GM23338 (cell line): ENCODE results near the gene RGS16. TPM values are rescaled to one million over a fixed set of nuclear protein-coding genes. Genes with fewer than 3 reads are reported as not detected.

Experiments
- ATAC-seq: fragments of 200-7000 bp; cut with Tn5 transposase; 3 replicates; pipeline ENCODE4 v1.9.1; 2020
- DNase-seq: peaks from one replicate; pipeline ENCODE4 v3.0.0-alpha.2; 2015; ENCODE audit warnings: low spot score
- H2AFZ ChIP-seq: fragments of 200-600 bp; sonication (generic); 2 replicates; pipeline ENCODE4 v1.8.0; 2016; ENCODE audit warnings: antibody characterized with exemption, mild to moderate bottlenecking, moderate library complexity
- H3F3A ChIP-seq: fragments of 200-600 bp; sonication (generic); replicated peaks from 2 replicates; pipeline ENCODE4 v1.8.0; 2017; ENCODE audit warnings: antibody characterized with exemption, mixed run types, low read depth
- H3K27ac ChIP-seq: fragments of 200-600 bp; sonication (generic); 2 replicates; pipeline ENCODE4 v1.6.1; 2016; ENCODE audit warnings: low read depth
- H3K27me3 ChIP-seq: fragments of 200-600 bp; sonication (generic); 2 replicates; pipeline ENCODE4 v1.8.0; 2016; ENCODE audit warnings: mild to moderate bottlenecking, mixed run types, moderate library complexity; ENCODE audit not compliant: insufficient read depth
- H3K36me3 ChIP-seq: fragments of 200-600 bp; sonication (generic); 2 replicates; pipeline ENCODE4 v1.8.0; 2016; ENCODE audit warnings: mild to moderate bottlenecking; ENCODE audit not compliant: insufficient read depth
- H3K4me1 ChIP-seq: fragments of 200-600 bp; sonication (generic); 2 replicates; pipeline ENCODE4 v1.8.0; 2016; ENCODE audit warnings: mild to moderate bottlenecking, moderate library complexity; ENCODE audit not compliant: insufficient read depth
- H3K4me2 ChIP-seq: fragments of 200-600 bp; sonication (generic); 2 replicates; pipeline ENCODE4 v1.7.1; 2017; ENCODE audit warnings: mixed run types
- H3K4me3 ChIP-seq: fragments of 200-600 bp; sonication (generic); 2 replicates; pipeline ENCODE4 v1.6.1; 2016; ENCODE audit warnings: mixed run types
- H3K79me2 ChIP-seq: fragments of 200-600 bp; sonication (generic); replicated peaks from 2 replicates; pipeline ENCODE4 v1.8.0; 2017; ENCODE audit warnings: mild to moderate bottlenecking; ENCODE audit not compliant: insufficient read depth
- H3K9me2 ChIP-seq: fragments of 200-600 bp; sonication (generic); 2 replicates; pipeline ENCODE4 v1.8.0; 2017; ENCODE audit not compliant: insufficient read depth
- H4K20me1 ChIP-seq: fragments of 200-600 bp; sonication (generic); replicated peaks from 2 replicates; pipeline ENCODE4 v1.8.0; 2017; ENCODE audit warnings: mild to moderate bottlenecking; ENCODE audit not compliant: insufficient read depth
- H3K27ac Mint-ChIP-seq: 2 replicates; pipeline ENCODE4 v1.8.0; 2020; ENCODE audit warnings: inconsistent platforms, mild to moderate bottlenecking, moderate library complexity, mixed read lengths
- H3K27me3 Mint-ChIP-seq: 3 replicates; pipeline ENCODE4 v1.8.0; 2022; ENCODE audit warnings: low read depth, mild to moderate bottlenecking, moderate library complexity, mixed read lengths, inconsistent platforms; ENCODE audit not compliant: insufficient read depth, poor library complexity
- H3K36me3 Mint-ChIP-seq: 3 replicates; pipeline ENCODE4 v1.8.0; 2021; ENCODE audit warnings: low read depth, mild to moderate bottlenecking, inconsistent platforms, moderate library complexity, mixed read lengths
- H3K4me1 Mint-ChIP-seq: 3 replicates; pipeline ENCODE4 v1.8.0; 2020; ENCODE audit warnings: mild to moderate bottlenecking, inconsistent platforms, mixed read lengths
- H3K4me3 Mint-ChIP-seq: 3 replicates; pipeline ENCODE4 v1.8.0; 2021; ENCODE audit warnings: moderate library complexity, mild to moderate bottlenecking, inconsistent platforms, mixed read lengths
- H3K9me3 Mint-ChIP-seq: 3 replicates; pipeline ENCODE4 v1.8.0; 2020; ENCODE audit warnings: moderate library complexity, mild to moderate bottlenecking, inconsistent platforms, mixed read lengths
- polyA plus RNA-seq: library from polyadenylated mRNA; unstranded; fragments of >200 nt; fragmentation: Nextera tagmentation; extraction: Ambion mirVana; gene quantifications from 2 replicates; pipeline ENCODE4 v1.2.1, GENCODE V29; 2016
- total RNA-seq: library from RNA; depleted of rRNA; stranded (reverse); fragments of >200 nt; shearing (Covaris generic); gene quantifications from 2 replicates; pipeline ENCODE4 v1.2.3, GENCODE V29; 2014
- TF ChIP-seq, protein P1 (sequence below): fragments of 250-450 bp; sonication (Bioruptor Pico); IDR thresholded peaks from 2 replicates; pipeline ENCODE4 v1.5.0; 2020; ENCODE audit warnings: mild to moderate bottlenecking, moderate library complexity
- TF ChIP-seq, protein P2 (sequence below): IDR thresholded peaks from one replicate; pipeline ENCODE4 v1.6.1; 2018; ENCODE audit warnings: antibody characterized with exemption; ENCODE audit not compliant: unreplicated experiment

Gene RGS16
- total and polyA plus RNA-seq, 2 experiments from 2014 or later: 15.4 to 31.6 TPM

DNA sequence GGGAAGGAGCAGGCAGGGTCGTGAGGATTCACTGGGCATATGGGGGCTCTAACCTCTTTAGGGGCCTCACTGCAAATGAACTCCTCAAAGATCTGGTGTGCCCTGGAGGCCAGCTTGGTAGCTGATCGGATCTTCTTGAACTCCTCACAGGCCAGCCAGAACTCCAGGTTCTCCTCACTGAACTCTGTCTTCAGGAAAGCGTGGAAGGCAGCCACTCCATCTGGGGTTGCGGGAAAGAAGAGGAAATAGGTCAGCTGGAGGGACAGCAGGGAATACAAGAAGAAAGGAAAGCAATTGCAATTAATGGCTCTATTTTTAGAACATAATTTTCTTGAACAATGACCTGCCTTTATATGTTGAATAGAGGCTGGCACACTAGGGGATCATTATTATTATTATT lies 2.3 kb downstream of the RGS16 start:
- Mint-ChIP-seq H3K4me1 (peaks cover 6% of the 10 kb centered on the region), H3K9me3 (no peaks in the 10 kb centered on the region), H3K36me3 (peaks cover 4% of the 10 kb centered on the region; the same call in 1 of the 3 replicates), H3K27me3 (peaks cover 18% of the 10 kb centered on the region), H3K4me3 (no peak overlapping the region), H3K27ac (no peak overlapping the region)
- Histone ChIP-seq H3K27me3 (peaks cover 33% of the 10 kb centered on the region), H3K27ac (no peak overlapping the region), H2AFZ (no peak overlapping the region), H3K36me3 (peaks cover 18% of the 10 kb centered on the region), H3K79me2 (peaks cover 19% of the 10 kb centered on the region), H4K20me1 (peaks cover 6% of the 10 kb centered on the region; the same call in 1 of the 2 replicates), H3F3A (0 out of 2 replicates have a peak, but pooled peaks cover 3% of the 10 kb centered on the region), H3K4me1 (peaks cover 27% of the 10 kb centered on the region), H3K9me2 (no peaks in the 10 kb centered on the region), H3K4me3 (peak overlapping the region; percentile 78; the same call in 1 of the 2 replicates), H3K4me2 (peak overlapping the region; percentile 96; the same call in 1 of the 2 replicates)
- TF ChIP-seq, protein P1, sequence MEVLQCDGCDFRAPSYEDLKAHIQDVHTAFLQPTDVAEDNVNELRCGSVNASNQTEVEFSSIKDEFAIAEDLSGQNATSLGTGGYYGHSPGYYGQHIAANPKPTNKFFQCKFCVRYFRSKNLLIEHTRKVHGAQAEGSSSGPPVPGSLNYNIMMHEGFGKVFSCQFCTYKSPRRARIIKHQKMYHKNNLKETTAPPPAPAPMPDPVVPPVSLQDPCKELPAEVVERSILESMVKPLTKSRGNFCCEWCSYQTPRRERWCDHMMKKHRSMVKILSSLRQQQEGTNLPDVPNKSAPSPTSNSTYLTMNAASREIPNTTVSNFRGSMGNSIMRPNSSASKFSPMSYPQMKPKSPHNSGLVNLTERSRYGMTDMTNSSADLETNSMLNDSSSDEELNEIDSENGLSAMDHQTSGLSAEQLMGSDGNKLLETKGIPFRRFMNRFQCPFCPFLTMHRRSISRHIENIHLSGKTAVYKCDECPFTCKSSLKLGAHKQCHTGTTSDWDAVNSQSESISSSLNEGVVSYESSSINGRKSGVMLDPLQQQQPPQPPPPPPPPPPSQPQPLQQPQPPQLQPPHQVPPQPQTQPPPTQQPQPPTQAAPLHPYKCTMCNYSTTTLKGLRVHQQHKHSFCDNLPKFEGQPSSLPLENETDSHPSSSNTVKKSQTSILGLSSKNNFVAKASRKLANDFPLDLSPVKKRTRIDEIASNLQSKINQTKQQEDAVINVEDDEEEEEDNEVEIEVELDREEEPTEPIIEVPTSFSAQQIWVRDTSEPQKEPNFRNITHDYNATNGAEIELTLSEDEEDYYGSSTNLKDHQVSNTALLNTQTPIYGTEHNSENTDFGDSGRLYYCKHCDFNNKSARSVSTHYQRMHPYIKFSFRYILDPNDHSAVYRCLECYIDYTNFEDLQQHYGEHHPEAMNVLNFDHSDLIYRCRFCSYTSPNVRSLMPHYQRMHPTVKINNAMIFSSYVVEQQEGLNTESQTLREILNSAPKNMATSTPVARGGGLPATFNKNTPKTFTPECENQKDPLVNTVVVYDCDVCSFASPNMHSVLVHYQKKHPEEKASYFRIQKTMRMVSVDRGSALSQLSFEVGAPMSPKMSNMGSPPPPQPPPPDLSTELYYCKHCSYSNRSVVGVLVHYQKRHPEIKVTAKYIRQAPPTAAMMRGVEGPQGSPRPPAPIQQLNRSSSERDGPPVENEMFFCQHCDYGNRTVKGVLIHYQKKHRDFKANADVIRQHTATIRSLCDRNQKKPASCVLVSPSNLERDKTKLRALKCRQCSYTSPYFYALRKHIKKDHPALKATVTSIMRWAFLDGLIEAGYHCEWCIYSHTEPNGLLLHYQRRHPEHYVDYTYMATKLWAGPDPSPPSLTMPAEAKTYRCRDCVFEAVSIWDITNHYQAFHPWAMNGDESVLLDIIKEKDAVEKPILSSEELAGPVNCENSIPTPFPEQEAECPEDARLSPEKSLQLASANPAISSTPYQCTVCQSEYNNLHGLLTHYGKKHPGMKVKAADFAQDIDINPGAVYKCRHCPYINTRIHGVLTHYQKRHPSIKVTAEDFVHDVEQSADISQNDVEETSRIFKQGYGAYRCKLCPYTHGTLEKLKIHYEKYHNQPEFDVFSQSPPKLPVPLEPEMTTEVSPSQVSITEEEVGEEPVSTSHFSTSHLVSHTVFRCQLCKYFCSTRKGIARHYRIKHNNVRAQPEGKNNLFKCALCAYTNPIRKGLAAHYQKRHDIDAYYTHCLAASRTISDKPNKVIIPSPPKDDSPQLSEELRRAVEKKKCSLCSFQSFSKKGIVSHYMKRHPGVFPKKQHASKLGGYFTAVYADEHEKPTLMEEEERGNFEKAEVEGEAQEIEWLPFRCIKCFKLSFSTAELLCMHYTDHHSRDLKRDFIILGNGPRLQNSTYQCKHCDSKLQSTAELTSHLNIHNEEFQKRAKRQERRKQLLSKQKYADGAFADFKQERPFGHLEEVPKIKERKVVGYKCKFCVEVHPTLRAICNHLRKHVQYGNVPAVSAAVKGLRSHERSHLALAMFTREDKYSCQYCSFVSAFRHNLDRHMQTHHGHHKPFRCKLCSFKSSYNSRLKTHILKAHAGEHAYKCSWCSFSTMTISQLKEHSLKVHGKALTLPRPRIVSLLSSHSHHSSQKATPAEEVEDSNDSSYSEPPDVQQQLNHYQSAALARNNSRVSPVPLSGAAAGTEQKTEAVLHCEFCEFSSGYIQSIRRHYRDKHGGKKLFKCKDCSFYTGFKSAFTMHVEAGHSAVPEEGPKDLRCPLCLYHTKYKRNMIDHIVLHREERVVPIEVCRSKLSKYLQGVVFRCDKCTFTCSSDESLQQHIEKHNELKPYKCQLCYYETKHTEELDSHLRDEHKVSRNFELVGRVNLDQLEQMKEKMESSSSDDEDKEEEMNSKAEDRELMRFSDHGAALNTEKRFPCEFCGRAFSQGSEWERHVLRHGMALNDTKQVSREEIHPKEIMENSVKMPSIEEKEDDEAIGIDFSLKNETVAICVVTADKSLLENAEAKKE (CRISPR knock-in tag): peak; percentile 24; the same call in 1 of the 2 replicates
- TF ChIP-seq, protein P2, sequence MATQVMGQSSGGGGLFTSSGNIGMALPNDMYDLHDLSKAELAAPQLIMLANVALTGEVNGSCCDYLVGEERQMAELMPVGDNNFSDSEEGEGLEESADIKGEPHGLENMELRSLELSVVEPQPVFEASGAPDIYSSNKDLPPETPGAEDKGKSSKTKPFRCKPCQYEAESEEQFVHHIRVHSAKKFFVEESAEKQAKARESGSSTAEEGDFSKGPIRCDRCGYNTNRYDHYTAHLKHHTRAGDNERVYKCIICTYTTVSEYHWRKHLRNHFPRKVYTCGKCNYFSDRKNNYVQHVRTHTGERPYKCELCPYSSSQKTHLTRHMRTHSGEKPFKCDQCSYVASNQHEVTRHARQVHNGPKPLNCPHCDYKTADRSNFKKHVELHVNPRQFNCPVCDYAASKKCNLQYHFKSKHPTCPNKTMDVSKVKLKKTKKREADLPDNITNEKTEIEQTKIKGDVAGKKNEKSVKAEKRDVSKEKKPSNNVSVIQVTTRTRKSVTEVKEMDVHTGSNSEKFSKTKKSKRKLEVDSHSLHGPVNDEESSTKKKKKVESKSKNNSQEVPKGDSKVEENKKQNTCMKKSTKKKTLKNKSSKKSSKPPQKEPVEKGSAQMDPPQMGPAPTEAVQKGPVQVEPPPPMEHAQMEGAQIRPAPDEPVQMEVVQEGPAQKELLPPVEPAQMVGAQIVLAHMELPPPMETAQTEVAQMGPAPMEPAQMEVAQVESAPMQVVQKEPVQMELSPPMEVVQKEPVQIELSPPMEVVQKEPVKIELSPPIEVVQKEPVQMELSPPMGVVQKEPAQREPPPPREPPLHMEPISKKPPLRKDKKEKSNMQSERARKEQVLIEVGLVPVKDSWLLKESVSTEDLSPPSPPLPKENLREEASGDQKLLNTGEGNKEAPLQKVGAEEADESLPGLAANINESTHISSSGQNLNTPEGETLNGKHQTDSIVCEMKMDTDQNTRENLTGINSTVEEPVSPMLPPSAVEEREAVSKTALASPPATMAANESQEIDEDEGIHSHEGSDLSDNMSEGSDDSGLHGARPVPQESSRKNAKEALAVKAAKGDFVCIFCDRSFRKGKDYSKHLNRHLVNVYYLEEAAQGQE: no peak
- ATAC-seq (no peak), DNase-seq (no peak)
